Neuronal stem cell (in vitro differentiated cells): ENCODE data around the gene RASSF3.

Source experiments
- DNase-seq: peaks from one replicate; pipeline ENCODE4 v3.0.0-alpha.2; 2013; ENCODE audit warnings: low spot score
- H2AFZ ChIP-seq: one replicate; pipeline ENCODE4 v1.6.1; 2013; ENCODE audit warnings: mild to moderate bottlenecking, low read length, inconsistent platforms
- H2AK5ac ChIP-seq: 2 replicates; pipeline ENCODE4 v1.6.1; 2013; ENCODE audit warnings: low read depth, mild to moderate bottlenecking, inconsistent platforms, low read length, moderate library complexity, mixed read lengths
- H2BK120ac ChIP-seq: 2 replicates; pipeline ENCODE4 v1.6.1; 2013; ENCODE audit warnings: low read depth, mild to moderate bottlenecking, inconsistent platforms, low read length, moderate library complexity, mixed read lengths
- H2BK12ac ChIP-seq: one replicate; pipeline ENCODE4 v1.6.1; 2013; ENCODE audit warnings: low read length, inconsistent platforms
- H2BK15ac ChIP-seq: 2 replicates; pipeline ENCODE4 v1.6.1; 2013; ENCODE audit warnings: mild to moderate bottlenecking, low read length, inconsistent platforms, mixed read lengths
- H2BK5ac ChIP-seq: one replicate; pipeline ENCODE4 v1.6.1; 2013; ENCODE audit warnings: inconsistent platforms, mild to moderate bottlenecking, low read length, moderate library complexity
- H3K14ac ChIP-seq: one replicate; pipeline ENCODE4 v1.6.1; 2013; ENCODE audit warnings: low read length, inconsistent platforms
- H3K18ac ChIP-seq: 2 replicates; pipeline ENCODE4 v1.6.1; 2013; ENCODE audit warnings: low read length, inconsistent platforms
- H3K23ac ChIP-seq: 2 replicates; pipeline ENCODE4 v1.6.1; 2013; ENCODE audit warnings: low read depth, mild to moderate bottlenecking, mixed read lengths, low read length, inconsistent platforms; ENCODE audit not compliant: poor library complexity
- H3K27ac ChIP-seq: replicated peaks from 3 replicates; pipeline ENCODE4 v1.5.1; 2013; ENCODE audit warnings: low read length, inconsistent platforms
- H3K27me3 ChIP-seq, 3 experiments: 2 replicates each; pipeline ENCODE4 v1.6.1; 2013; ENCODE audit warnings: low read length in 3 of 3, mild to moderate bottlenecking in 2 of 3, inconsistent platforms in 1 of 3, low read depth in 1 of 3, mixed read lengths in 1 of 3, moderate library complexity in 1 of 3; ENCODE audit not compliant: control insufficient read depth in 3 of 3, insufficient read depth in 3 of 3
- H3K36me3 ChIP-seq, 2 donors: replicated peaks in 1 of 2; 2 replicates each; pipeline ENCODE4 v1.6.1; 2013; ENCODE audit warnings: low read length in 2 of 2; ENCODE audit not compliant: control insufficient read depth in 2 of 2, insufficient read depth in 2 of 2
- H3K4ac ChIP-seq: 2 replicates; pipeline ENCODE4 v1.6.1; 2013; ENCODE audit warnings: inconsistent platforms, mild to moderate bottlenecking, low read length, moderate library complexity
- H3K4me1 ChIP-seq, 2 donors: 1 replicate in 1 of 2; 2 replicates in 1 of 2; pipeline ENCODE4 v1.6.1; 2013; ENCODE audit warnings: low read length in 2 of 2, low read depth in 1 of 2; ENCODE audit not compliant: control insufficient read depth in 2 of 2, insufficient read depth in 1 of 2
- H3K4me2 ChIP-seq: one replicate; pipeline ENCODE4 v1.6.1; 2013; ENCODE audit warnings: mild to moderate bottlenecking, low read length, inconsistent platforms; ENCODE audit not compliant: insufficient read depth, poor library complexity, severe bottlenecking
- H3K4me3 ChIP-seq, 2 donors: 2 replicates each; pipeline ENCODE4 v1.5.1; 2013; ENCODE audit warnings: low read length in 2 of 2, mild to moderate bottlenecking in 2 of 2, inconsistent platforms in 1 of 2, moderate library complexity in 1 of 2
- H3K79me1 ChIP-seq: one replicate; pipeline ENCODE4 v1.6.1; 2013; ENCODE audit warnings: low read depth, mild to moderate bottlenecking, inconsistent platforms, low read length, moderate library complexity
- H3K9ac ChIP-seq: one replicate; pipeline ENCODE4 v1.6.1; 2013; ENCODE audit warnings: mild to moderate bottlenecking, low read depth, low read length, inconsistent platforms; ENCODE audit not compliant: poor library complexity
- H3K9me3 ChIP-seq, 2 donors: replicated peaks in 1 of 2; 2 replicates each; pipeline versions ENCODE3 to v1.6.1; 2013; ENCODE audit warnings: low read length in 2 of 2, mild to moderate bottlenecking in 2 of 2, inconsistent platforms in 1 of 2, low read depth in 1 of 2, mixed read lengths in 1 of 2, moderate library complexity in 1 of 2; ENCODE audit not compliant: control insufficient read depth in 2 of 2, insufficient read depth in 1 of 2
- H4K8ac ChIP-seq: one replicate; pipeline ENCODE4 v1.6.1; 2013; ENCODE audit warnings: low read depth, mild to moderate bottlenecking, inconsistent platforms, low read length, moderate library complexity
- H4K91ac ChIP-seq: one replicate; pipeline ENCODE4 v1.6.1; 2013; ENCODE audit warnings: low read length, low read depth, mild to moderate bottlenecking, inconsistent platforms; ENCODE audit not compliant: poor library complexity
- WGBS, 2 donors: extraction: QIAGEN DNeasy Blood & Tissue Kit; methylation state at CpG; one replicate each; pipeline ENCODE4 v1.1.7; 2013; ENCODE audit warnings: missing lambda C conversion rate in 2 of 2, mixed read lengths in 1 of 2; ENCODE audit not compliant: insufficient read length in 2 of 2, insufficient replicate concordance in 1 of 2; ENCODE audit errors: extremely low coverage in 2 of 2; 5-methylcytosine and 5-hydroxymethylcytosine counted together

RASSF3 gene

GRCh38 chr12:64656429-64656828 is 46.1 kb downstream of the RASSF3 start:
- no peak overlapping the region for H2BK15ac ChIP-seq
- WGBS, 2 donors: no CpG with 5 or more reads among the region's 1 CpG
- H4K91ac ChIP-seq: no peak overlapping the region
- H3K4me1 ChIP-seq: peaks cover 0 to 1% of the 10 kb centered on the region in 2 donors
- no peaks in the 10 kb centered on the region for H3K79me1 ChIP-seq
- no peaks in the 10 kb centered on the region for H3K9me3 ChIP-seq
- no peak overlapping the region for H3K23ac ChIP-seq
- H2BK5ac ChIP-seq: no peak overlapping the region
- no peaks in the 10 kb centered on the region for H3K36me3 ChIP-seq
- H3K27ac ChIP-seq: no peak overlapping the region
- no peak overlapping the region for H3K4me3 ChIP-seq
- no peak for DNase-seq
- no peak overlapping the region for H2BK12ac ChIP-seq
- no peak overlapping the region for H4K8ac ChIP-seq
- no peak overlapping the region for H3K18ac ChIP-seq
- H3K14ac ChIP-seq: no peak overlapping the region
- no peak overlapping the region for H2AK5ac ChIP-seq
- no peaks in the 10 kb centered on the region for H3K27me3 ChIP-seq
- no peak overlapping the region for H2BK120ac ChIP-seq
- H3K4me2 ChIP-seq: no peak overlapping the region
- H2AFZ ChIP-seq: no peak overlapping the region
- H3K9ac ChIP-seq: no peak overlapping the region
- no peak overlapping the region for H3K4ac ChIP-seq

GRCh38 chr12:64658892-64659481 is 48.7 kb downstream of the RASSF3 start:
- H2BK12ac ChIP-seq: no peak overlapping the region
- no peak overlapping the region for H3K14ac ChIP-seq
- H2AFZ ChIP-seq: no peak overlapping the region

GRCh38 chr12:64660237-64661018 is 50.1 kb downstream of the RASSF3 start:
- Histone ChIP-seq H3K9me3 (no peaks in the 10 kb centered on the region), H3K23ac (no peak overlapping the region), H3K4me1 (no peaks in the 10 kb centered on the region), H4K8ac (no peak overlapping the region), H3K36me3 (no peaks in the 10 kb centered on the region), H3K27me3 (no peaks in the 10 kb centered on the region), H3K4me3 (no peak overlapping the region), H3K14ac (no peak overlapping the region), H2BK5ac (no peak overlapping the region), H4K91ac (no peak overlapping the region), H3K4ac (no peak overlapping the region), H2BK12ac (no peak overlapping the region), H3K27ac (no peak overlapping the region), H3K4me2 (no peak overlapping the region), H3K79me1 (no peaks in the 10 kb centered on the region), H3K9ac (no peak overlapping the region), H2AK5ac (no peak overlapping the region), H2BK120ac (no peak overlapping the region), H2BK15ac (no peak overlapping the region), H2AFZ (no peak overlapping the region), H3K18ac (no peak overlapping the region)
- no peak for DNase-seq
- no CpG with 5 or more reads among the region's 6 CpGs for WGBS, 2 donors

More at GRCh38 chr12:64658892-64659481, 48.7 kb downstream of the RASSF3 start:
- Histone ChIP-seq H3K9ac (no peak overlapping the region), H2BK15ac (no peak overlapping the region), H3K9me3 (no peaks in the 10 kb centered on the region), H3K23ac (no peak overlapping the region), H3K4me1 (no peaks in the 10 kb centered on the region), H3K18ac (no peak overlapping the region), H2BK5ac (no peak overlapping the region), H2AK5ac (no peak overlapping the region), H3K4me2 (no peak overlapping the region), H3K36me3 (no peaks in the 10 kb centered on the region), H3K79me1 (no peaks in the 10 kb centered on the region), H3K27me3 (no peaks in the 10 kb centered on the region), H4K91ac (no peak overlapping the region), H4K8ac (no peak overlapping the region), H3K4me3 (no peak overlapping the region), H3K4ac (no peak overlapping the region), H3K27ac (no peak overlapping the region), H2BK120ac (no peak overlapping the region)
- no CpG with 5 or more reads among the region's 3 CpGs for WGBS, 2 donors
- DNase-seq: no peak

GRCh38 chr12:64663015-64663414 is 52.7 kb downstream of the RASSF3 start:
- no peak overlapping the region for H2BK120ac ChIP-seq
- no peak overlapping the region for H3K4ac ChIP-seq
- WGBS, 2 donors: no CpG with 5 or more reads among the region's 5 CpGs
- no peaks in the 10 kb centered on the region for H3K9me3 ChIP-seq
- no peak overlapping the region for H2BK5ac ChIP-seq
- no peak overlapping the region for H3K18ac ChIP-seq
- no peaks in the 10 kb centered on the region for H3K27me3 ChIP-seq
- H3K9ac ChIP-seq: no peak overlapping the region
- DNase-seq: no peak
- no peaks in the 10 kb centered on the region for H3K4me1 ChIP-seq
- no peak overlapping the region for H3K4me3 ChIP-seq
- H2BK12ac ChIP-seq: no peak overlapping the region
- H4K8ac ChIP-seq: no peak overlapping the region
- H3K23ac ChIP-seq: no peak overlapping the region
- H2AFZ ChIP-seq: no peak overlapping the region
- H3K27ac ChIP-seq: no peak overlapping the region
- H4K91ac ChIP-seq: no peak overlapping the region
- H3K14ac ChIP-seq: no peak overlapping the region
- no peak overlapping the region for H2AK5ac ChIP-seq
- no peak overlapping the region for H2BK15ac ChIP-seq
- H3K4me2 ChIP-seq: no peak overlapping the region
- no peaks in the 10 kb centered on the region for H3K79me1 ChIP-seq
- H3K36me3 ChIP-seq: no peaks in the 10 kb centered on the region
